Testis (tissue), 3 donors: ENCODE measurements around the gene PPIL6. TPM values are rescaled to one million over a fixed set of nuclear protein-coding genes. Genes with fewer than 3 reads are reported as not detected.

ENCODE experiments used
- DNase-seq: peaks from one replicate; pipeline ENCODE4 v3.0.0-alpha.2; 2019
- H3K27ac ChIP-seq, 2 donors: fragments of 200-600 bp; sonication (generic); one replicate each; pipeline ENCODE4 v1.5.1; 2019
- H3K27me3 ChIP-seq: fragments of 200-600 bp; sonication (generic); one replicate; pipeline ENCODE4 v1.5.1; 2019
- H3K36me3 ChIP-seq: fragments of 200-600 bp; sonication (generic); one replicate; pipeline ENCODE4 v1.5.1; 2017; ENCODE audit warnings: low read depth; ENCODE audit errors: missing control alignments
- H3K4me1 ChIP-seq: fragments of 200-600 bp; sonication (generic); one replicate; pipeline ENCODE4 v1.5.1; 2019
- H3K4me3 ChIP-seq, 2 donors: fragments of 200-600 bp; sonication (generic); one replicate each; pipeline ENCODE4 v1.5.1; 2017 to 2019
- H3K9me3 ChIP-seq: fragments of 200-600 bp; sonication (generic); one replicate; pipeline ENCODE4 v1.5.1; 2017
- POLR2A ChIP-seq: fragments of 450-650 bp; IDR thresholded peaks from one replicate; pipeline ENCODE4 v1.6.1; 2017; ENCODE audit warnings: antibody characterized with exemption, mild to moderate bottlenecking, moderate library complexity
- WGBS, 2 donors: methylation state at CpG; one replicate each; pipeline ENCODE4 v1.1.5; 2018; 5-methylcytosine and 5-hydroxymethylcytosine counted together
- intact Hi-C: fragments of 100-400 bp; cut with DNase I; formaldehyde crosslinking; loops from one replicate; pipeline ENCODE4 v1.15.1; 2023; ENCODE audit warnings: low total_unique reads
- polyA plus RNA-seq: library from polyadenylated mRNA; stranded (reverse); fragments of 350-450 nt; fragmentation: Illumina TruSeq; extraction: RNeasy Lipid Tissue Mini Kit (QIAGEN cat#74804); gene quantifications from one replicate; pipeline ENCODE4 v1.2.3, GENCODE V29; 2014; ENCODE audit warnings: low read depth, low replicate concordance; ENCODE audit not compliant: insufficient read depth
- total RNA-seq, 2 donors: library from RNA; depleted of rRNA; stranded (reverse); fragments of >200 nt; gene quantifications; one replicate each; pipeline ENCODE4 v1.2.3, GENCODE V29; 2016
- TF ChIP-seq, protein P1 (sequence below), 3 experiments: fragments of 450-650 bp in 2 of 3; fragments of 200-600 bp in 1 of 3; sonication (generic) in 1 of 3; IDR thresholded peaks; one replicate each; pipeline ENCODE4 v1.5.1; 2016 to 2019; ENCODE audit warnings: antibody characterized with exemption in 3 of 3, mild to moderate bottlenecking in 2 of 3, moderate library complexity in 1 of 3

PPIL6 gene
- total and polyA plus RNA-seq, 3 donors from 2014 or later, result 15.2 to 54.6 (median 26.7) TPM

DNA sequence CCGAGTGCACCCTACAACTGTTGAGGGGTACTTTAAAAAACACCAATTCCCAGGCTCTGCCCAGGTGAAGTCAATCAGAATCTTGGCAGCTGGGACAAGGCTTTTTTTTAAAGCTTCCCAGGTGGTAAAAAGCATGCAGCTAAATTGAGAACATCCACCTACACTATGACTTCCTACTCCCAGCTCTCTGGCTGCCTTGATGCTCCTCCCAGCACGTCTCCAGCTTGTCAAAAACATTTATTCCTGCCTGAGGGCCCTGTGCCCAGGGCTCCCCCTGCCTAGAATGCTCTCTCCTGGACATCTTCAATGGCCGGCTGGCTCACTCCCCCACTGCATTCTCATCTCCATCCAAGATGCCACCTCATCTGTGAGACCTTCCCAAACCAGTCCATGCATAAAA, 32.7 kb upstream of the PPIL6 start:
- Histone ChIP-seq H3K27me3 (no peaks in the 10 kb centered on the region), H3K27ac (no peak overlapping the region), H3K4me1 (peaks cover 3% of the 10 kb centered on the region), H3K4me3 (no peak overlapping the region), H3K9me3 (no peaks in the 10 kb centered on the region), H3K36me3 (no peaks in the 10 kb centered on the region)
- no peak for TF ChIP-seq POLR2A
- TF ChIP-seq, protein P1, sequence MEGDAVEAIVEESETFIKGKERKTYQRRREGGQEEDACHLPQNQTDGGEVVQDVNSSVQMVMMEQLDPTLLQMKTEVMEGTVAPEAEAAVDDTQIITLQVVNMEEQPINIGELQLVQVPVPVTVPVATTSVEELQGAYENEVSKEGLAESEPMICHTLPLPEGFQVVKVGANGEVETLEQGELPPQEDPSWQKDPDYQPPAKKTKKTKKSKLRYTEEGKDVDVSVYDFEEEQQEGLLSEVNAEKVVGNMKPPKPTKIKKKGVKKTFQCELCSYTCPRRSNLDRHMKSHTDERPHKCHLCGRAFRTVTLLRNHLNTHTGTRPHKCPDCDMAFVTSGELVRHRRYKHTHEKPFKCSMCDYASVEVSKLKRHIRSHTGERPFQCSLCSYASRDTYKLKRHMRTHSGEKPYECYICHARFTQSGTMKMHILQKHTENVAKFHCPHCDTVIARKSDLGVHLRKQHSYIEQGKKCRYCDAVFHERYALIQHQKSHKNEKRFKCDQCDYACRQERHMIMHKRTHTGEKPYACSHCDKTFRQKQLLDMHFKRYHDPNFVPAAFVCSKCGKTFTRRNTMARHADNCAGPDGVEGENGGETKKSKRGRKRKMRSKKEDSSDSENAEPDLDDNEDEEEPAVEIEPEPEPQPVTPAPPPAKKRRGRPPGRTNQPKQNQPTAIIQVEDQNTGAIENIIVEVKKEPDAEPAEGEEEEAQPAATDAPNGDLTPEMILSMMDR (IDR thresholded peaks at IDR 0.05), result no peak
- intact Hi-C loops, result no loop called here
- 89 to 96% methylated on average over 3 of the region's 3 CpGs for WGBS, 2 donors
- DNase-seq, result no peak

- Histone ChIP-seq H3K9me3 (no peaks in the 10 kb centered on the region), H3K27ac (no peak overlapping the region), H3K4me3 (no peak overlapping the region), H3K36me3 (no peaks in the 10 kb centered on the region), H3K27me3 (no peaks in the 10 kb centered on the region), H3K4me1 (no peaks in the 10 kb centered on the region)
- TF ChIP-seq POLR2A, result no peak
- TF ChIP-seq, protein P1 (IDR thresholded peaks at IDR 0.05), result no peak
- WGBS, 2 donors, result 90 to 94% methylated on average over 9 of the region's 9 CpGs
- intact Hi-C loops, result no loop called here
- DNase-seq, result no peak
Observed at GRCh38 chr6:109472132-109472995, 31.9 kb upstream of the PPIL6 start.

- no peaks in the 10 kb centered on the region for H3K27me3 ChIP-seq
- intact Hi-C loops, result no loop called here
- 87 to 90% methylated on average over 5 of the region's 5 CpGs for WGBS, 2 donors
- no peak for TF ChIP-seq POLR2A
- TF ChIP-seq, protein P1 (IDR thresholded peaks at IDR 0.05), result no peak
- no peak overlapping the region for H3K27ac ChIP-seq
- no peak overlapping the region for H3K4me3 ChIP-seq
- DNase-seq, result no peak
- no peaks in the 10 kb centered on the region for H3K36me3 ChIP-seq
- H3K4me1 ChIP-seq, result no peaks in the 10 kb centered on the region
- H3K9me3 ChIP-seq, result no peaks in the 10 kb centered on the region
Observed at GRCh38 chr6:109471105-109471810, 30.8 kb upstream of the PPIL6 start.

- Histone ChIP-seq H3K4me1 (no peaks in the 10 kb centered on the region), H3K36me3 (no peaks in the 10 kb centered on the region), H3K4me3 (no peak overlapping the region), H3K27me3 (no peaks in the 10 kb centered on the region), H3K9me3 (no peaks in the 10 kb centered on the region), H3K27ac (no peak overlapping the region)
- no peak for DNase-seq
- intact Hi-C loops, result no loop called here
- WGBS, 2 donors, result 78 to 88% methylated on average over 5 of the region's 5 CpGs
- TF ChIP-seq, protein P1 (IDR thresholded peaks at IDR 0.05), result no peak
- no peak for TF ChIP-seq POLR2A
Observed at GRCh38 chr6:109469591-109470189, 29.3 kb upstream of the PPIL6 start.
